NCI-H1436 (cell line): Measurements from ENCODE around the gene FMNL2.

ENCODE experiments used
- DNase-seq: peaks from one replicate; lab custom pipeline; 2025; lab: John Stamatoyannopoulos, UW

FMNL2 gene

DNA sequence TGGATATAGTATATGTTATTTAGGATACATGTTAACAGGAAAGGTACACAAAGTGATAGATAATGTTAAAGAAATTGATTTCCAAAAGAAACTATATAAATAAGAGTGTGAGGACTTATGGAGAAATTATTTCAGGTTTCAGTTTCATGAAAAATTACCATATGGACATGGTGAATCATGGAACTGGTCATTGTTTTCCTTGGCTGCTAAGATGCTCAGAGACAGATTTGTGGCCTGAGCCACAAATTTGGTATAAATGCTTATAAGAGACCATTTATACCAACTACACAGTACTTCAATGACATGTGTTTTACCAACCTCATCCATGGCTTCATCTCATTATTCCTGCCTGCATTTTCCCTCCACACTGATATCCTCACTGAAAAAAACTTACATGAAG lies 188.1 kb downstream of the FMNL2 start:
- no peak for DNase-seq

DNA sequence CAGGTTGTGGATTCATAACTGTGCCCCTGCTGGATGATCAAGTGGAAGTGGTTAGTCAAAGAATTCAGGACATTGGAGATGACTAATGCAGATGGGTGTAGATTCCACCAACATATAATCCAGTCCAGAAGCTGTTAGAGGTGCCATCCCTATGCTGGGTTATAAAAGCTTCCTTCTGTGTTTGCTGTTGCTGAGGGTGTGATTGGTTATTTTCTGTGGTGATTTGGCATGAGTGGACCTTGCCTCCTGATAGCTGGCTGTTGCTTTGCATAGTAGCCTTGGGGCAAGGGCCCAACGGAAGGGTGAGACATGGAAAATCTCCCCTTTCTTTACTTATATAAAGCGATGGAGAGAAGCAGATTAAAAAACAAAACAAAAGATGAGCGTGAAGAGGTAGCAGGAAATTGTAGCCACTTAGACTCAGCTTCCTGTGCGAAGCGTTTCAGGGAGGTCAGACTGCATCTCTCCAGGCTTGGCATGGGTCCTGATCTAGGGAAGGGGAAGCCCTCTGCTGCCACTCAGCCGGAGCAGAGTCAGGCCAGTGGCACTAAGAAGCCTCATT lies 190.4 kb downstream of the FMNL2 start:
- no peak for DNase-seq

DNA sequence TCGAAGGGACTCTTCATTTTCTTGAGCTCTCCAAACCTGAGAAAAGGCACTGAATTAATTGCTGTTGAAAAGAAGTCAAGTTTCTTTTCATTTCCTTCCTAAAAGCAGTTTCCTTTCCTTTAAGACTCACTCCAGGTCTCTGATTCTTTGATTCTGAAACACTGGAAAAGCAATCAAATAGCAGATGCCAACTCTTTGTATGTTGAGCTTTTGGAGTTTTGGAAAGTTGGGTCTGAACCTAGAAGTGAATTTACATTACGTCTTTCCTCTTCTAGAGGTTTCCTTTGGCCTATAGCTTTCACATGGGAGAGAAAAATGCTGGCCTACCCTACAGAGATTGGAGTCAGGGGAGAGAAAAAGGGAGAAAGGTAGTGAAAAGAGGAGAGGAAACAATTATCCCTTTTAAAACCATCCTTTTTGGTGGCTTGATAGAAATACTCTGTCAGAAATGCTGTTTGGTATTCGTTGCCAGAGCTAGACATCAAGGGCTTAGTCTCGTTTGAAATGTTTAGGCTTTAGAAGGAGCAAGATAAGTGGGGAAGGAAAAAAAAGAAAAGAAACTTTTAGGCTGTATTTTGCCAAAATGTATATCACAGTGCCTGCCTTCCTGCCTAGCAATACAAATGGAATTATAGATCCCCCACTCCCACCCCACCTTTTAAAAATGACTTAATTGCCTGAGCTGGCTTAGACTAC lies 194.6 kb downstream of the FMNL2 start:
- DNase-seq, result no peak

DNA sequence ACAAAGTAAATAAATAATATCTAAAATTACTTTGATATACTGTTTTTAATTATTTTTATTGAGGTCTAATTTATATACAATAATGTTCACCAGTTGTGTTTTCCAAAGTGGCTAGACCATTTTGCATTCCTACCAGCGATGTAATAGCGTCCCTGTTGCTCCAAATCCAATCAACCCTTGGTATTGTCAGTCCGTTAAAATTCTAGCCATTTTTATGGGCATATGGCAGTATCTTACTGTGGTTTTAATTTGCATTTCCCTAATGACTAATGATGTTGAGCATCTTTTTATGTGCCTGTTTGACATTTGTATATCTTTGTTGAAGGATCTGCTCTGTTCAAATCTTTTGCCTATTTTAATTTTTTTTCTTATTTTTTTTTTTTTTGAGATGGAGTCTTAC lies 197.3 kb downstream of the FMNL2 start:
- no peak for DNase-seq

DNA sequence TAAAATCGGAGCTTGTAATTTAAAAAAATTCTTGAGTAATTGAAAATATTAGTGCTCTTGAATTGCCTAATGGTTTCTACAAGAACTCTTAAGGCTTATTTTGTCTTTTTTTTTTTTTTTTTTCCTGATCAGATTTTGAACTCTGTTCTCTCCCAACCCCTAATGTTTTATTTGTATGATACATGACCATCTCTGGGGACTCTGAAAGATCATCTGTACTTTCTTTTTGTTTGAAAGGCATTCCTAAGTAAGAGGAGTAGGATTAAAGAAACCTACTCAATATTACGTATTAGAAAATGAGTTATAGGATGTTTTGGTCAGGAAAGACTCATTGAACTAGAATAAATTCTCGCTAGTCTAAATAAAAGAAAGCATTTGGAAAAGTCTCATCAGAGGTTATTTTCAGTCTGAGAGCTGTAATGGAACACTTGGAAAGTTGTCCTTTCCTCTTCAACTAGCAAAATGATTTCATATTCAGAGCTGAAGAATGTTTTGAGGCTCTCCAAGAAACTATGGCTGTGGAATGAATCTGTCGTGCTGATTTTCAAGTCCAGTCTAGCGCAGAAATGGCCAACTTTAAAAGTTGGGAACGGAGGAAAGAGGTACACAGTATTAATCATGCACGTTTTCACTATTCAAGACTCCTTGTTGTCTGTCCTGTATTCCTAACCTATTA lies 199.6 kb downstream of the FMNL2 start:
- DNase-seq, result no peak

DNA sequence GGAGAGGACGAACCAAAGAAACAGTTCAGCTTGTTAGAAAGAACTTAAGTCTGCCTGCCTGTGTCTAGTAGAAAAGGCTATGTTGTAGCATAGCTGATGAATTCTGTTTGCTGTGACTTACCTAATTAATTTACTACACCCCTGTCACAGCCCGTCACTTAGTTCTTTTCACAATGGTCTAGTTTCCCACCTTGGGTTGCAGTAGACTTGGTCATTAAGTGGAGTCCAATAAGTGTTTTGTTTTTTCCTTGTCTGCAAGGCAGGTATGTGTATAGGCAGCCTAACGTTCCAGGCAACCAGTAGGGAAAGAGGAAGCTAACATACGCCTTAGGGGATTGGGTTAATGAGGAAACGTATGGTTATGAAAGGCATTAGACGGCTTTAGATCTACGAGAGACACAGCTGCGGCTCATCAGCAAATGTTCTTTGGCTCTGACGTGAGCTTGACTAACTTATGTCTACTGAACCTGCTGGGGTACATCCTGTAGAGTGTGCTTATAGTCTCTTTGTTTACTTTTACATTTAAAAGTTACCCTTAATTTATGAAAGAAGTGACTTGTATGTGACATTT lies 202.2 kb downstream of the FMNL2 start:
- no peak for DNase-seq

DNA sequence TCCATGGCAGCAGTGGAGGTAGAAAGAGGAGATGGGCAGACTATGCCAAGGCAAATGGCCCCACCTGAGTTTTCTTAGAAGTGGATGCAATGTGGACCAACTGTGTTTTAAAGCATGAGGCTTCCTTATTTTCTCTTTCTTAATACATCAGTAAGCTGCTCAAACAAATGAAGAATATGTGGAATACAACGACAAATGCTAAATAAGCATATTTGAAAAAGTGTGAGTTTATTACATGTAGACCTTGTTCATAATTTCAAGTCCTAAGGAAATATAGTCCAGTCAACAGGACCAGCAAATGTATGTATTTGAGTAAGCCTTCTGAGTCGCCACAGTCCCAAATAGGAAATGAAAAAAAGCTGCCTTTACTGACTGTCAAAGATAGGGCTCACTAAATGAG lies 204.4 kb downstream of the FMNL2 start:
- DNase-seq, result no peak

DNA sequence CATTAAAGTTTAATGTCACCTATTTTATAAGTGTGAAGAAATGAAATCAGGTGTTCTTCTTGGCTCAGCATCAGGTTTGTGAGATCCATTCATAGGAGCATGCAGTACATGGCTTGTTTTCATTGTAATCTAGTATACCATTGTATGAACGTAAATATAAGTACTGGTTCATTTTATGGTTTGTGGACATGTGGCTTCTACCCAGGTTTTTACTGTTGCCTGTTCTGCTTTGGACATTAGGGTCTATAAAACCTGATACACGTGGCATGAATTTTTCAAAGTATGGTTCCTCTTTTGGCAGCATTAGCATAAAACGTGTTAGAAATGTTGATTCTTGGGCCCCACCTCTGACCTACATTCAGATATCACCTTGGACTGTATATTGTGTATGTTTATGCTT lies 206.7 kb downstream of the FMNL2 start:
- no peak for DNase-seq

DNA sequence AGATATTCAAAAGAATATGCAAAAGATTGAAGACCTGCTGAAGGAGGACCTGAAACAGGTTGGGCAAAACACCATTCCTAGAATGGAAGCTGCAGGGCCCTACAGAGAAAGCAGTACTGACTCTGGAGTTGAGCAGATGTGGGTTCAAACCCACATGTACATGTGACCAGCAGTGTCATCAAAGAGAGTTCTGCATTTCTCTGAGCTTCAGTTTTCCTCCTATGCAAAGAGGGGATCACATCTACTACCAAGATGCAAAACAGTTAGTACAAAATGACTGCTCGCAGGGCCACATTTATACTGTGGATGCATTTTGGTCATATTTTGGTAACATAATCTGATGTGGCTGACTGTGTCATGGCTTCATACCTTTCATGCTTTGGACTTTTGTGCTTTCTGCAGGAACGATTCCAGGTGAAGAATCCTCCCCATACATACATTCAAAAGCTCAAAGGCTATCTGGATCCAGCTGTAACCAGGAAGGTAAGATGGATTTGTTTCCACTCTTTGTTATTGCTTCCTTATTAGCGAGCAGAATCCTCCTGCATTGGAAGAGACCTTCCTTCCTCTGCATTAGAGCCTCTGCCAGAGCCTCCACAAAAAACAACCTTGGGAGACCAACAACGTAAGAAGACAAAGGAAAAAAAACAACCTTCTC lies 207.5 kb downstream of the FMNL2 start:
- no peak for DNase-seq

DNA sequence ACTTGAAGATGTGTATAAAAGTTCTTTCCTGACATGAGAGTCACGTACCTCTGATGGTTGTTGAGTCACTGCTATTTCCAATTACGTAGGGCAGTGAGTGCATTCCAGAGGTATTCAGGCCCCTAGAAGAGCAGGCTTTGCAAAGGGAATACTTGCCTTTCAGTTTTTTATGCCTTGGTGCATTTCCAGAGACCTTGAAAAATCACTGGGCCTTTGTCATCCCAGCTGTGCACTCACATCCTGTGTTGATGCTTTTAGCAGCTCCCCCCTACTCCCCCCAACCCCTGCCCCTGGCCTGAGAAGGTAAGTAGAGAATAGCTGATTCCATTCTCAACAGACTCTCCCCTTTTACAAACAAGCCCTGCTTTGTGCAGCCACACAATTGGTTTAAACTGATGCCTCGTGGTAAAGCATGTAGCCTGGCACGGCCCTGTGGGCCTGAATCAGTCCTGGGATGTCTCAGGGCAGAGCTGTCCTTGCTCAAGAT lies 208.1 kb downstream of the FMNL2 start:
- DNase-seq, result no peak

DNA sequence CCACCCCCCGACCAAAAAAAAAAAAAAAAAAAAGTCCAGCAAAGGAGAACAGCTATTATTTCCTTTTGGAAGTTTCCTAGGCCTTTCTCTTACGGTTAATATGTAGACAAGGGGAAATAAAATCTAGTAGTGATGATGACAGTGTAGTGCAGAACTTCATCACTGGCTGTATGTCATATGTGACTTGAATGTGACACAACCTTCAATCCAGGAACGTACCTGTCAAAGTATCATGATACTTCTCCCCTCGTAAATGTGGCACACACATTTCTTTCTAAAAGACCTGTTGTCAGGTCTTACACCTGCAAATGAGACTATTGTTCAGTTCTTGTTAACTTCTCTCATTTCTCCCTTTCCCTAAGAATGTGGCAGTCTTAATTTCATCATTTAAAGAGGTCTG lies 208.7 kb downstream of the FMNL2 start:
- DNase-seq, result no peak

DNA sequence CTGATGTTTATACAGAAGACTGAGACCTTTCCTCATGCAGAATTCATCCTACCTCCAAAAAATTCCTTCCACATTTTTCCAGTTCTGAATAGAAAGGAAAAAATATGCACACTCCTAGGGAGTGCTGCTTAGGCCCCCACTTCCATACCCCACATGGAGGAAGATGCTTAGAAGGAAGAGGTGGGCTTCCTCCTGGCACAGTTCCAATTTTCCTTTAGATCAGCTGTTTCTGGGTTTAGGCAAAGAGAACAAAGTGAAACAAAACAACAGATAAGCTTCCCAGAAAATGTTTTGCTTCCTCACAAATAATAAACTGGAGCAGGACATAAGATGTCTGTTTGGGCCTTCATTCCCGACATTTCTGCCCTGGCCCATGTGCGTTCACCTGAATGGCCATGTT lies 209.7 kb downstream of the FMNL2 start:
- DNase-seq, result no peak

DNA sequence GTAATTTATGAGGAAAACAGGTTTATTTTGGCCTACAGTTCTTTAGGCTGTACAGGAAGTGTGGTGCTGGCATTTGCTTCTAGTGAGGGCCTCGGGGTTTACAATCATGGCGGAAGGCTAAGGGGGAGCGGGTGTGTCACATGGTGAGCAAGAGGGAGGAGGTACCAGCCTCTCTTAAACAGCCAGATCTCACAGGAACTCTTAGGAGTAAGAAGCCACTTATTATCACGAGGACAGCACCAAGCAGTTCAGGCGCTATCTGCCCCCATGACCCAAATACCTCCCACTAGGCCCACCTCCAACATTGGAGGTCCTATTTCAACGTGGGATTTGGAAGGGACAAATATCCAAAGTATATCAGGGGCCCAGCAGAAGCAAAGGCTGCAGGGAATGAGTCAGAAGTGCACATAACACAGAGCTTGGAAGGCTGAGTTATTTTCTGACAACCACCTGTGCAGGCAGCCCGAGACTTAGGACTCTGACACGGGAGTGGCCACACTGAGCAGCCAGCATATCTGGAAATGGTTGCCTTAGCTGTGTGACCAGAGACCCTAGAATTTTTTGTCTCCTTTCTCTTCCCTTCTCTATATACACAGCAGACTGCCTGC lies 211.4 kb downstream of the FMNL2 start:
- DNase-seq, result no peak

DNA sequence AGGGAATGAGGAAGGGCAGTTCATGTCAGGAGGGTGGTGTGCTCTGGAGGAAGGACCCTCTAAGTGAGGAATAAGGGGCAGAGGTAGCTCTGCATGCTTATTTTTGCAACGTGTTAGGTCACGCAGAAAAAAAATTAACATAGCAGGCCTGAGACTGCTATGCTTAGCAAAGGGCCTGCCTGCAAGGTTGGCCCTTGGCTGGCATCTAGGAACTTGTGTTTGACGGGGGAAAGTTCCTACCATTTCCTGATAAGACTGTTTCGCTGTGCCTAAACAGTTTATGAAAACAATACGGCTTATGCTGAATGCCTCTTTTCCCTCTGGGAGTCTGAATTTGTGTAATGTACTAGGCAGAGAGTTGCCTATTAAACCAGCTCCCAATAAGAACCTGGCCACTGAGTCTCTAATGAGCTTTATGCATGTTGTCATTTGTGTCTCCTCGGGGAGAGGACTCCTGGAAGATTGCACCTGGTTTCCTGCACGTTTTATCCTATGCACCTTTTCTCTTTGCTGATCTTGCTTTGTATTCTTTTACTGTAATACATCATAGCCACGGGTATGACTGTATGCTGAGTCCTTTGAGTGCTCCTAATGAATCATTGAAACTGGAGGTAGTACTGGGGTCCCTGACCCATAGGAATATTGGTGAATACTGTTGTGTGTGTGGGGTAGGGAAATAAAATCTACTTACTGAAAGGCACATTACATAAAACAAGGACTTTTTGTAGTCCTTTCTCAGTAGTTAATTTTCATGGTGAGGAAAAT lies 213.3 kb downstream of the FMNL2 start:
- peak; percentile 24 for DNase-seq

DNA sequence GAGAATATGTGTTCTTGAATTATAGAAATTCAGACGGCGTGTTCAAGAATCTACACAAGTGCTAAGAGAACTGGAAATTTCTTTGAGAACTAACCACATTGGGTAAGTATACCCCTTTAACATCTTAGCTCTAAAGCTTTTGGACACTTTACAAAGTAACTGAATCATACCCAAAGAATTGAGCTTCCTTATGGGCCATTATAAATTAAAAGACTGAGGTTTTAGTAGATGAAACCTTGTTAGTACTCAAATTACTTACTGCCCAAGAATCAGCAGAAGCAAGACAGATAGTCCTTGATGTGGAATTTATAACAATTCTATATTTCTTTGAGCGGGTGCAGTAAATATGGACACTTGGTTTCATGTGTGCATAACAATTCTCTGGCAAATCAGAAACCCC lies 214.0 kb downstream of the FMNL2 start:
- no peak for DNase-seq

DNA sequence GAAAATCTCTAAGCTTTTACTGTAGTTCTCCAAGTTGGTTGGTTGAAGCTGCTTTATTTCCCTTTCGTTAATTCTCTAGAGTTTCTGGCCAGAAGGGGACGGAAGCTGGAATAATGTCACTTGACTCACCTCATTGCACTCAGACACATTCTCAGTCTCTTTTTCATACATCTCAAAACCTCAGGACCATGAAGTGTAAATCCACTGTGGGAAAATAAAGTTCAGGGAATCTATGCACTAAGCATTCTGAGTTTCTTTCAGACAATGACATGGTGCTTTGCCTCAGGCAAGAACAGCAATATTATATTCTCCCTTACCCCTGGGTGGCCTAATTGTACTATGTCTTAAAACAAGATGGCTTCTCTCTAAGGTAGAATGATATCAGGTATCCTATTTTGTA lies 214.4 kb downstream of the FMNL2 start:
- no peak for DNase-seq

DNA sequence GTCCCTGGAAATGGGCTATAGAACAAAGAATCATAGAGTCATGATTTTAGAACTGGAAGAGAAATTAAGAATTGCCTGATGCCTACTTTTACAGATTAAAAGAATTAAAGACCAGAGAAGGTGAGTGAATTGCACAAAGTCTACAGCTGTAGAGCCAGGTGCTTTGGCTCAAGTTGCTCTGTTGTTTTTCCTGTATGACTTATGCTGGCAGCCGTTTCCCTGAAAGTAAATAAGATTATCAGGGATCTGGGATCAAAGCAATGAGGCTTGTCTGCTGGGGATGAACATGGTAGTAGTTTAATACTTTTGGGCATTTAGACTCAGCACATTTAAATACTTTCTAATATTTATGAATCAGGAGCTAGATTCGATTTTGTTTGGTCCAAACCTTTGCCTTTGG lies 215.4 kb downstream of the FMNL2 start:
- no peak for DNase-seq

DNA sequence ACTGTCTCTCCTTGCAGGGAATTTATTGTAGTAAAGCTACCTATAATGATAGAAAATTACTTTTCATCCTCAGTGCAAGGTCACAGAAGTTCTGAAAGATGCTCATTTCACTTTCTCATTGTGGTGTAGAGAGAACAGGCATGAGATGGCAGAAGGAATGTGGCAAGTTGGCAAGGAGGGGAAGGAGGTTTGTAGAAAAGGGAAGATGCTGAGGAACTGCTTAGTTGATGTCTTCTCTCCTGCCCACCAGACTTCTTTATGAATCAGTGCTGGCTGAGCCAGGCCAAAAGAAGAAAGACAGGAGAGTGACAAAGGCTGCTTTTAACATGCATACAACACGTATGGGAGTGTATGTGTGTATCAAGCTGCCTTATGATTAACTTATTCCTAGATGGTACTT lies 217.9 kb downstream of the FMNL2 start:
- DNase-seq, result no peak

DNA sequence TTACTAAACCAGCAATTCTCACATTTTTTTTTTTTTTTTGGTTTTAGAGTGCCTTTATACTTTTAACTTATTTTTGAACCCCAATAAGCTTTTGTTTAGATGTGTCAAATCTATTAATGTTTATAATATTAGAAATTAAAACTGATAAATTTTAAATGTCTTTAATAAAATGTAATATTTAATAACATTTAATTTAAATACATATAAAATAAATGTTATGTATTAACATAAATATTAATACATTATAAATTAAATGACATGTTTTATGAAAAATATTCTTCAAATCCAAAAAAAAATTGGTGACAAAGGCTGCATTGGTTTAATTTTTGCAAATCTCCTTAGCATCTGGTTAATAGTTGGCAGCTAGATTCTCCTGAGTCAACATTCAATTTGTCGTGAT lies 218.5 kb downstream of the FMNL2 start:
- DNase-seq, result no peak

DNA sequence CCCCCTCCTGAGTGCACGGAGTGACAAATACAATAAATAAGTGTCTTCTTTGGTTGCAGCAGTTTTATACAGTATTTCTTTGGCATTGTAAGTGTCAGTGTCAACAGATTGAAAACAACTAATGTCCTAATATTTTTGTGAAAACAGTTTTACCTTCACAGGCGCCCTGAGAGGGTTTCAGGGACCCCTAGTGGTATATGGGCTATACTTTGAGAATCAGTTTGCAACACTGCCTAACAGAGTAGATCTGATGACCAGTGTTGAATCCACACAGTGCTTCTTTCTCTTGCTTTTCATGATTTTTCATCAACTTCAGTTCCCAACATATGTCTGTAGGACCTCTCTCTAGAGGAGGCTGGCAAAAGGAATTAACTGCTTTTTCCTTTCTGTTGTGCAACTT lies 220.1 kb downstream of the FMNL2 start:
- DNase-seq, result no peak

DNA sequence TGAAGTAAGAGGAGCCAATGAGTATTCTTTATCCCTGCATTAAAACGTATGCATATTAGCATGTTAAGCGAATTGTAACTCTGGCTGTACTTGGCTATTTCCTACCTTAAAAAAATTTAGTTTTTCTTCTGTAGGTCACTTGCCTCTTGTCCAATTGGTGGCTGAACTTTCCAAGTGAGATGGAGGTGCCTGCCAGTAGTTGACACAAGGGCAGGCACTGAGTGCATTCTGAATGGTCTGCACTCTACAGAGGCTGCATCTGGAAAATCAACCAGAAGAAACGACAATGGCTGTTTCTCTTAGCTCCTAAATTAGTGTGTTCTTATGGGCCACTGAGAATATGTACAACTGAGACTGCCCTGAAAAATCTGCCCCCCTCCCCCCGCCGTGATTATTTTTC lies 221.5 kb downstream of the FMNL2 start:
- DNase-seq, result no peak
